SK-N-MC (cell line): ENCODE data around the gene RNF166.

ENCODE experiments used
- DNase-seq: peaks from one replicate; pipeline ENCODE4 v3.0.0-alpha.2; 2011; ENCODE audit warnings: low read depth, low spot score
- H3K27ac ChIP-seq: fragments of 200-600 bp; sonication (generic); 2 replicates; pipeline ENCODE4 v1.5.1; 2016; ENCODE audit warnings: mixed run types
- H3K36me3 ChIP-seq: fragments of 200-600 bp; sonication (generic); 2 replicates; pipeline ENCODE4 v1.6.1; 2017; ENCODE audit warnings: antibody characterized with exemption, low read length, mixed read lengths; ENCODE audit not compliant: insufficient read depth
- H3K4me3 ChIP-seq: fragments of 200-600 bp; sonication (generic); 2 replicates; pipeline ENCODE4 v1.5.1; 2016
- H3K9ac ChIP-seq: fragments of 200-600 bp; sonication (generic); 2 replicates; pipeline ENCODE4 v1.8.0; 2017; ENCODE audit warnings: mixed run types, mixed read lengths; ENCODE audit not compliant: insufficient read length
- H3K9me3 ChIP-seq: fragments of 200-600 bp; sonication (generic); 2 replicates; pipeline ENCODE4 v1.6.1; 2017; ENCODE audit warnings: low read depth, mild to moderate bottlenecking, antibody characterized with exemption, low read length, moderate library complexity, mixed read lengths
- EZH2 ChIP-seq: fragments of 200-600 bp; sonication (generic); IDR thresholded peaks from one replicate; pipeline ENCODE4 v1.6.1; 2017; ENCODE audit warnings: antibody characterized with exemption
- FOXP2 ChIP-seq: optimal IDR thresholded peaks from 2 replicates; pipeline ENCODE3; 2011; ENCODE audit warnings: mild to moderate bottlenecking, moderate library complexity; ENCODE audit not compliant: insufficient read depth; ENCODE audit errors: extremely low read length, control extremely low read depth
- POLR2AphosphoS5 ChIP-seq: IDR thresholded peaks from 2 replicates; pipeline ENCODE4 v1.6.1; 2012; ENCODE audit warnings: mild to moderate bottlenecking, low read depth, low read length, borderline replicate concordance

Gene RNF166

GRCh38 chr16:88722784-88723506 lies 16.7 kb upstream of the RNF166 start:
- no peak for TF ChIP-seq FOXP2
- Histone ChIP-seq H3K27ac (no peak overlapping the region), H3K4me3 (no peak overlapping the region), H3K9ac (no peak overlapping the region), H3K36me3 (peaks cover 7% of the 10 kb centered on the region; the same call in 1 of the 2 replicates), H3K9me3 (no peaks in the 10 kb centered on the region)
- DNase-seq = no peak

GRCh38 chr16:88721815-88722755 lies 15.9 kb upstream of the RNF166 start:
- H3K4me3 ChIP-seq = no peak overlapping the region
- no peak for TF ChIP-seq EZH2
- no peak for TF ChIP-seq POLR2AphosphoS5
- no peak for TF ChIP-seq FOXP2
- no peak overlapping the region for H3K9ac ChIP-seq
- H3K36me3 ChIP-seq = peaks cover 8% of the 10 kb centered on the region; the same call in 1 of the 2 replicates
- DNase-seq = no peak
- no peaks in the 10 kb centered on the region for H3K9me3 ChIP-seq
- no peak overlapping the region for H3K27ac ChIP-seq

- no peaks in the 10 kb centered on the region for H3K9me3 ChIP-seq
- H3K36me3 ChIP-seq = peaks cover 10% of the 10 kb centered on the region; the same call in 1 of the 2 replicates
- no peak overlapping the region for H3K4me3 ChIP-seq
- no peak overlapping the region for H3K9ac ChIP-seq
- DNase-seq = no peak
- no peak for TF ChIP-seq POLR2AphosphoS5
- TF ChIP-seq EZH2 = no peak
- no peak for TF ChIP-seq FOXP2
- no peak overlapping the region for H3K27ac ChIP-seq
Measured at GRCh38 chr16:88721236-88721635, 15.0 kb upstream of the RNF166 start.

- no peak for TF ChIP-seq EZH2
- no peak for TF ChIP-seq FOXP2
- no peak for TF ChIP-seq POLR2AphosphoS5
- DNase-seq = no peak
- Histone ChIP-seq H3K9me3 (no peaks in the 10 kb centered on the region), H3K27ac (no peak overlapping the region), H3K36me3 (peaks cover 10% of the 10 kb centered on the region; the same call in 1 of the 2 replicates), H3K4me3 (no peak overlapping the region), H3K9ac (no peak overlapping the region)
Measured at GRCh38 chr16:88720396-88720970, 14.3 kb upstream of the RNF166 start.

- H3K9ac ChIP-seq = no peak overlapping the region
- no peak overlapping the region for H3K4me3 ChIP-seq
- no peaks in the 10 kb centered on the region for H3K9me3 ChIP-seq
- no peak overlapping the region for H3K27ac ChIP-seq
- no peak for DNase-seq
- peaks cover 10% of the 10 kb centered on the region; the same call in 1 of the 2 replicates for H3K36me3 ChIP-seq
- TF ChIP-seq EZH2 = no peak
- TF ChIP-seq POLR2AphosphoS5 = no peak
- TF ChIP-seq FOXP2 = no peak
Measured at GRCh38 chr16:88719933-88720296, 13.7 kb upstream of the RNF166 start.

GRCh38 chr16:88719267-88719932 lies 13.2 kb upstream of the RNF166 start:
- no peak for DNase-seq
- no peak overlapping the region for H3K27ac ChIP-seq
- TF ChIP-seq EZH2 = no peak

GRCh38 chr16:88718178-88718577 lies 12.0 kb upstream of the RNF166 start:
- no peak for DNase-seq
- peaks cover 10% of the 10 kb centered on the region; the same call in 1 of the 2 replicates for H3K36me3 ChIP-seq
- H3K9me3 ChIP-seq = no peaks in the 10 kb centered on the region
- H3K27ac ChIP-seq = no peak overlapping the region
- no peak overlapping the region for H3K9ac ChIP-seq
- TF ChIP-seq FOXP2 = no peak
- TF ChIP-seq POLR2AphosphoS5 = no peak; the same call in 1 of the 2 replicates
- TF ChIP-seq EZH2 = no peak
- H3K4me3 ChIP-seq = no peak overlapping the region

More at GRCh38 chr16:88719267-88719932, 13.2 kb upstream of the RNF166 start:
- Histone ChIP-seq H3K36me3 (peaks cover 10% of the 10 kb centered on the region; the same call in 1 of the 2 replicates), H3K9ac (no peak overlapping the region), H3K9me3 (no peaks in the 10 kb centered on the region), H3K4me3 (no peak overlapping the region)

- H3K36me3 ChIP-seq = peaks cover 10% of the 10 kb centered on the region; the same call in 1 of the 2 replicates
- DNase-seq = no peak
- no peak overlapping the region for H3K27ac ChIP-seq
- no peak overlapping the region for H3K9ac ChIP-seq
- no peak overlapping the region for H3K4me3 ChIP-seq
- no peak for TF ChIP-seq POLR2AphosphoS5
- no peak for TF ChIP-seq FOXP2
- no peaks in the 10 kb centered on the region for H3K9me3 ChIP-seq
Measured at GRCh38 chr16:88716601-88717001, 10.4 kb upstream of the RNF166 start.
